Suprapubic skin (tissue), 3 donors: ENCODE measurements around the gene PPP4R3B.

Experiments
- EP300 ChIP-seq: sonication (generic); formaldehyde crosslinking; IDR thresholded peaks from one replicate; pipeline ENCODE4 v1.6.1; 2017; ENCODE audit warnings: antibody characterized with exemption
- POLR2A ChIP-seq, 2 donors: fragments of 450-650 bp; IDR thresholded peaks; one replicate each; pipeline ENCODE4 v1.6.1; 2017; ENCODE audit warnings: antibody characterized with exemption in 2 of 2, mild to moderate bottlenecking in 2 of 2, moderate library complexity in 2 of 2
- TF ChIP-seq, protein P1 (sequence below), 2 donors: fragments of 200-600 bp in 1 of 2; fragments of 450-650 bp in 1 of 2; sonication (generic) in 1 of 2; IDR thresholded peaks; one replicate each; pipeline ENCODE4 v1.5.1; 2016 to 2019; ENCODE audit warnings: antibody characterized with exemption in 2 of 2, mild to moderate bottlenecking in 1 of 2, moderate library complexity in 1 of 2

DNA sequence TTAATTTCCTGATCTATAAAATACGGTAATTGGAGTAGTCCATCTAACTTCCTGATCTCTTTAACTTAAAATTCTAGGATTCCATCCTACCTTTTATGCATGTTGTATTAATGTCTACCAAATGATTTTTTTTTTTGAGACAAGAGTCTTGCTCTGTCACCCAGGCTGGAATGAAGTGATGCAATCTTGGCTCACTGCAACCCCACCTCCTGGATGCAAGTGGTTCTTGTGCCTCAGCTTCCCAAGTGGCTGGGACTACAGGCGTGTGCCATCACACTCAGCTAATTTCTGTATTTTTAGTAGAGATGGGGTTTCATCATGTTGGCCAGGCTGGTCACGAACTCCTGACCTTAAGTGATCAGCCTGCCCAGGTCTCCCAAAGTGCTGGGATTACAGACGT lies 50.1 kb downstream of the PPP4R3B start:
- TF ChIP-seq, protein P1, sequence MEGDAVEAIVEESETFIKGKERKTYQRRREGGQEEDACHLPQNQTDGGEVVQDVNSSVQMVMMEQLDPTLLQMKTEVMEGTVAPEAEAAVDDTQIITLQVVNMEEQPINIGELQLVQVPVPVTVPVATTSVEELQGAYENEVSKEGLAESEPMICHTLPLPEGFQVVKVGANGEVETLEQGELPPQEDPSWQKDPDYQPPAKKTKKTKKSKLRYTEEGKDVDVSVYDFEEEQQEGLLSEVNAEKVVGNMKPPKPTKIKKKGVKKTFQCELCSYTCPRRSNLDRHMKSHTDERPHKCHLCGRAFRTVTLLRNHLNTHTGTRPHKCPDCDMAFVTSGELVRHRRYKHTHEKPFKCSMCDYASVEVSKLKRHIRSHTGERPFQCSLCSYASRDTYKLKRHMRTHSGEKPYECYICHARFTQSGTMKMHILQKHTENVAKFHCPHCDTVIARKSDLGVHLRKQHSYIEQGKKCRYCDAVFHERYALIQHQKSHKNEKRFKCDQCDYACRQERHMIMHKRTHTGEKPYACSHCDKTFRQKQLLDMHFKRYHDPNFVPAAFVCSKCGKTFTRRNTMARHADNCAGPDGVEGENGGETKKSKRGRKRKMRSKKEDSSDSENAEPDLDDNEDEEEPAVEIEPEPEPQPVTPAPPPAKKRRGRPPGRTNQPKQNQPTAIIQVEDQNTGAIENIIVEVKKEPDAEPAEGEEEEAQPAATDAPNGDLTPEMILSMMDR (IDR thresholded peaks at IDR 0.05): no peak
- TF ChIP-seq POLR2A (IDR thresholded peaks at IDR 0.05) (no peak), EP300 (no peak)
